PC-3 (cell line): ENCODE data around the gene MAPK9. TPM values are rescaled to one million over a fixed set of nuclear protein-coding genes. Genes with fewer than 3 reads are reported as not detected.

Source experiments
- ATAC-seq: fragments of 200-7000 bp; cut with Tn5 transposase; 2 replicates; pipeline ENCODE4 v1.9.1; 2020; ENCODE audit warnings: mild to moderate bottlenecking, moderate library complexity
- BruUV-seq: library from RNA; stranded (reverse); fragments of 400-500 nt; replicated peaks from 2 replicates; lab custom pipeline; 2021; lab: Mats Ljungman, UMichigan
- CTCF ChIA-PET: fragments of 300-600 bp; sonication (Branson Sonifier 250); formaldehyde crosslinking; loops from one replicate; lab custom pipeline; 2022; ENCODE audit warnings: antibody characterized with exemption; lab: Charles Lee
- POLR2A ChIA-PET: fragments of 300-600 bp; sonication (Branson Sonifier 250); formaldehyde crosslinking; loops from one replicate; lab custom pipeline; 2022; ENCODE audit warnings: antibody characterized with exemption; ENCODE audit not compliant: unreplicated experiment; lab: Charles Lee
- DNase-seq: peaks from one replicate; pipeline ENCODE4 v3.0.0-alpha.2; 2015
- H2AFZ ChIP-seq: fragments of 300-600 bp; sonication (generic); 2 replicates; pipeline ENCODE4 v1.6.0; 2016; ENCODE audit warnings: antibody characterized with exemption, low read length
- H3F3A ChIP-seq: fragments of 300-600 bp; sonication (generic); one replicate; pipeline ENCODE4 v1.6.0; 2017; ENCODE audit warnings: antibody characterized with exemption, low read length, control low read depth, mild to moderate bottlenecking; ENCODE audit not compliant: unreplicated experiment
- H3K27ac ChIP-seq: fragments of 300-600 bp; sonication (generic); 2 replicates; pipeline ENCODE4 v1.5.1; 2016; ENCODE audit warnings: mild to moderate bottlenecking, low read length
- H3K27me3 ChIP-seq: fragments of 300-600 bp; sonication (generic); 2 replicates; pipeline ENCODE4 v1.6.1; 2016; ENCODE audit warnings: low read length, mixed read lengths
- H3K36me3 ChIP-seq: fragments of 300-600 bp; sonication (generic); 2 replicates; pipeline ENCODE4 v1.6.1; 2016; ENCODE audit warnings: low read depth, mixed run types, low read length, mixed read lengths
- H3K4me1 ChIP-seq: fragments of 300-600 bp; sonication (generic); 2 replicates; pipeline ENCODE4 v1.5.1; 2016; ENCODE audit warnings: low read length; ENCODE audit not compliant: insufficient read depth
- H3K4me2 ChIP-seq: fragments of 300-600 bp; sonication (generic); 2 replicates; pipeline ENCODE4 v1.6.0; 2016; ENCODE audit warnings: low read length
- H3K4me3 ChIP-seq: fragments of 300-600 bp; sonication (generic); 2 replicates; pipeline ENCODE4 v1.5.1; 2016; ENCODE audit warnings: mild to moderate bottlenecking, low read length, mixed read lengths
- H3K79me2 ChIP-seq: fragments of 300-600 bp; sonication (generic); 2 replicates; pipeline ENCODE4 v1.6.1; 2017; ENCODE audit warnings: low read length, mixed read lengths
- H3K9ac ChIP-seq: fragments of 300-600 bp; sonication (generic); 2 replicates; pipeline ENCODE4 v1.6.0; 2016; ENCODE audit warnings: mild to moderate bottlenecking, low read length
- H3K9me2 ChIP-seq: fragments of 300-600 bp; sonication (generic); replicated peaks from 2 replicates; pipeline ENCODE4 v1.6.1; 2016; ENCODE audit warnings: mixed run types, low read length, mixed read lengths
- H3K9me3 ChIP-seq: fragments of 300-600 bp; sonication (generic); 2 replicates; pipeline ENCODE4 v1.6.1; 2016; ENCODE audit warnings: low read length, mixed read lengths
- H4K20me1 ChIP-seq: fragments of 300-600 bp; sonication (generic); 2 replicates; pipeline ENCODE4 v1.6.1; 2016; ENCODE audit warnings: low read length, mixed read lengths
- EZH2 ChIP-seq: fragments of 300-600 bp; sonication (generic); IDR thresholded peaks from one replicate; pipeline ENCODE4 v1.6.1; 2017; ENCODE audit warnings: antibody characterized with exemption, mild to moderate bottlenecking, low read length; ENCODE audit not compliant: unreplicated experiment
- EZH2phosphoT487 ChIP-seq: fragments of 300-600 bp; sonication (generic); IDR thresholded peaks from 2 replicates; pipeline ENCODE4 v1.6.1; 2018; ENCODE audit warnings: mild to moderate bottlenecking, antibody characterized with exemption, low read length, borderline replicate concordance
- intact Hi-C: fragments of 100-400 bp; cut with micrococcal nuclease; formaldehyde crosslinking; loops from 2 replicates; pipeline ENCODE4 v1.9.0; 2023
- total RNA-seq: library from RNA; depleted of rRNA; stranded (reverse); fragments of >200 nt; gene quantifications from 2 replicates; pipeline ENCODE4 v1.2.3, GENCODE V29; 2014
- TF ChIP-seq, protein P1 (sequence below): fragments of 300-600 bp; sonication (generic); conservative IDR thresholded peaks from 2 replicates; pipeline ENCODE4 v1.5.1; 2017; ENCODE audit warnings: antibody characterized with exemption, low read depth, mild to moderate bottlenecking, low read length

Gene MAPK9
- total RNA-seq, 1 experiment from 2014 or later, result 26.5 TPM

GRCh38 chr5:180290568-180291233, 1.2 kb downstream of the MAPK9 start:
- ChIA-PET CTCF (interaction anchor here (0.6 to 1.2 kb wide), 2 partner anchors 38 to 424 kb away, joined by 3 to 4 read pairs; no protein-coding TSS in a partner anchor), POLR2A (interaction anchor here (0.8 kb wide), 1 partner anchor 80 kb away, joined by 4 read pairs; no protein-coding TSS in a partner anchor)
- H3F3A ChIP-seq, result no peaks in the 10 kb centered on the region
- H4K20me1 ChIP-seq, result peaks cover 10% of the 10 kb centered on the region; the same call in 1 of the 2 replicates
- peak overlapping the region; percentile 87 for H3K4me3 ChIP-seq
- no peaks in the 10 kb centered on the region for H3K9me3 ChIP-seq
- TF ChIP-seq, protein P1, sequence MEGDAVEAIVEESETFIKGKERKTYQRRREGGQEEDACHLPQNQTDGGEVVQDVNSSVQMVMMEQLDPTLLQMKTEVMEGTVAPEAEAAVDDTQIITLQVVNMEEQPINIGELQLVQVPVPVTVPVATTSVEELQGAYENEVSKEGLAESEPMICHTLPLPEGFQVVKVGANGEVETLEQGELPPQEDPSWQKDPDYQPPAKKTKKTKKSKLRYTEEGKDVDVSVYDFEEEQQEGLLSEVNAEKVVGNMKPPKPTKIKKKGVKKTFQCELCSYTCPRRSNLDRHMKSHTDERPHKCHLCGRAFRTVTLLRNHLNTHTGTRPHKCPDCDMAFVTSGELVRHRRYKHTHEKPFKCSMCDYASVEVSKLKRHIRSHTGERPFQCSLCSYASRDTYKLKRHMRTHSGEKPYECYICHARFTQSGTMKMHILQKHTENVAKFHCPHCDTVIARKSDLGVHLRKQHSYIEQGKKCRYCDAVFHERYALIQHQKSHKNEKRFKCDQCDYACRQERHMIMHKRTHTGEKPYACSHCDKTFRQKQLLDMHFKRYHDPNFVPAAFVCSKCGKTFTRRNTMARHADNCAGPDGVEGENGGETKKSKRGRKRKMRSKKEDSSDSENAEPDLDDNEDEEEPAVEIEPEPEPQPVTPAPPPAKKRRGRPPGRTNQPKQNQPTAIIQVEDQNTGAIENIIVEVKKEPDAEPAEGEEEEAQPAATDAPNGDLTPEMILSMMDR, result no peak
- no peak for TF ChIP-seq EZH2
- TF ChIP-seq EZH2phosphoT487, result no peak
- H3K4me2 ChIP-seq, result peak overlapping the region; percentile 83
- no peak overlapping the region for H2AFZ ChIP-seq
- no peaks in the 10 kb centered on the region for H3K27me3 ChIP-seq
- peaks cover 3% of the 10 kb centered on the region for H3K36me3 ChIP-seq
- H3K9ac ChIP-seq, result peak overlapping the region; percentile 72; the same call in 1 of the 2 replicates
- intact Hi-C loops, result loop anchor here (5.0 kb wide), 1 partner anchor 317 kb away; no protein-coding TSS in a partner anchor
- ATAC-seq (no peak), DNase-seq (no peak)
- H3K27ac ChIP-seq, result no peak overlapping the region
- BruUV-seq, result TSS peak; percentile 66
- no peaks in the 10 kb centered on the region for H3K9me2 ChIP-seq
- peaks cover 29% of the 10 kb centered on the region for H3K4me1 ChIP-seq
- H3K79me2 ChIP-seq, result peaks cover 55% of the 10 kb centered on the region

- Histone ChIP-seq H2AFZ (no peak overlapping the region), H3K9ac (no peak overlapping the region), H3K4me3 (peak overlapping the region; percentile 87; the same call in 1 of the 2 replicates), H3K9me2 (no peaks in the 10 kb centered on the region), H3K9me3 (no peaks in the 10 kb centered on the region), H3K36me3 (peaks cover 3% of the 10 kb centered on the region), H3K4me1 (peaks cover 29% of the 10 kb centered on the region), H3K27ac (peak overlapping the region; percentile 66), H4K20me1 (peaks cover 10% of the 10 kb centered on the region; the same call in 1 of the 2 replicates), H3F3A (no peaks in the 10 kb centered on the region), H3K4me2 (peak overlapping the region; percentile 83), H3K27me3 (no peaks in the 10 kb centered on the region), H3K79me2 (peaks cover 61% of the 10 kb centered on the region)
- CTCF ChIA-PET, result interaction anchor here (0.6 to 0.9 kb wide), 2 partner anchors 24 to 181 kb away, joined by 3 to 6 read pairs; no protein-coding TSS in a partner anchor
- no peak for DNase-seq
- POLR2A ChIA-PET, result no interaction called here
- TF ChIP-seq EZH2phosphoT487 (no peak), EZH2 (no peak)
- TF ChIP-seq, protein P1, result no peak
- ATAC-seq, result no peak
- intact Hi-C loops, result loop anchor here (5.0 kb wide), 1 partner anchor 317 kb away; no protein-coding TSS in a partner anchor
- BruUV-seq, result no TSS peak
These were observed 1.9 kb downstream of the MAPK9 start for GRCh38 chr5:180289966-180290365.
